Keratinocyte (primary cell): Measurements from ENCODE around the gene STARD3.

ENCODE experiments used
- CTCF ChIP-seq, 3 experiments: IDR thresholded peaks in 1 of 3; conservative IDR thresholded peaks in 1 of 3; optimal IDR thresholded peaks in 1 of 3; 2 replicates in 2 of 3; 3 replicates in 1 of 3; pipeline versions ENCODE3 to v1.5.1; 2011; ENCODE audit warnings: low read length in 3 of 3, mild to moderate bottlenecking in 3 of 3, moderate library complexity in 2 of 3, control low read depth in 1 of 3, inconsistent platforms in 1 of 3; ENCODE audit not compliant: insufficient read depth in 2 of 3; ENCODE audit errors: extremely low read depth in 1 of 3
- EZH2 ChIP-seq: IDR thresholded peaks from one replicate; pipeline ENCODE4 v1.6.1; 2012; ENCODE audit warnings: inconsistent platforms, mild to moderate bottlenecking, low read length, moderate library complexity

DNA sequence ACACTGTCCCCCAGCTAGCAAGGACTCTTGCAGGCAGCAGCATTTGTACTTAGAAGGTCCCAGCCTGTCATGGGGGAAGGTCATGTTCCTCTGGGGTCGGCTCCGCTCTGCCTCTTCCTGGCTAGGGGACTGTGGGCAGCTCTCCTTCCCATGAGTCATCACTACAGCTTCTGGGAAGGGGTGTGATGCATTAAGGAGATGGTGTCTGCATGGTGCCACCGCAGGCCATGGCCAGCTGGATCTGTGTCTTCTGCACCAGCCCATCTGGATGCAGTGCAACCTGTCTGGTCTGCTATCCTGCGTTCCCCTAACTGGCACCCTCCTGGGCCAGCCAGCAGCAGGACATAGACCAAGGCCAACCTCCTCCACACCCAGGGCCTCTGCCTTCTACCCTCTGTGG, 6.3 kb downstream of the STARD3 start:
- TF ChIP-seq CTCF (optimal IDR thresholded peaks at IDR 0.05 in 1 of 3, IDR thresholded peaks at IDR 0.05 in 1 of 3, conservative IDR thresholded peaks at IDR 0.05 in 1 of 3; ENCODE audit: extremely low read depth in 1 of 3, insufficient read depth in 2 of 3, low read length in 3 of 3) (no peak), EZH2 (no peak)
